NCI-H2196 treated with DMSO at 0.1 percent for 48 hours (cell line): ENCODE measurements around the gene PEPD.

ENCODE experiments used
- DNase-seq: peaks from one replicate; lab custom pipeline; 2025; ENCODE audit not compliant: unreplicated experiment; lab: John Stamatoyannopoulos, UW

Gene PEPD

DNA sequence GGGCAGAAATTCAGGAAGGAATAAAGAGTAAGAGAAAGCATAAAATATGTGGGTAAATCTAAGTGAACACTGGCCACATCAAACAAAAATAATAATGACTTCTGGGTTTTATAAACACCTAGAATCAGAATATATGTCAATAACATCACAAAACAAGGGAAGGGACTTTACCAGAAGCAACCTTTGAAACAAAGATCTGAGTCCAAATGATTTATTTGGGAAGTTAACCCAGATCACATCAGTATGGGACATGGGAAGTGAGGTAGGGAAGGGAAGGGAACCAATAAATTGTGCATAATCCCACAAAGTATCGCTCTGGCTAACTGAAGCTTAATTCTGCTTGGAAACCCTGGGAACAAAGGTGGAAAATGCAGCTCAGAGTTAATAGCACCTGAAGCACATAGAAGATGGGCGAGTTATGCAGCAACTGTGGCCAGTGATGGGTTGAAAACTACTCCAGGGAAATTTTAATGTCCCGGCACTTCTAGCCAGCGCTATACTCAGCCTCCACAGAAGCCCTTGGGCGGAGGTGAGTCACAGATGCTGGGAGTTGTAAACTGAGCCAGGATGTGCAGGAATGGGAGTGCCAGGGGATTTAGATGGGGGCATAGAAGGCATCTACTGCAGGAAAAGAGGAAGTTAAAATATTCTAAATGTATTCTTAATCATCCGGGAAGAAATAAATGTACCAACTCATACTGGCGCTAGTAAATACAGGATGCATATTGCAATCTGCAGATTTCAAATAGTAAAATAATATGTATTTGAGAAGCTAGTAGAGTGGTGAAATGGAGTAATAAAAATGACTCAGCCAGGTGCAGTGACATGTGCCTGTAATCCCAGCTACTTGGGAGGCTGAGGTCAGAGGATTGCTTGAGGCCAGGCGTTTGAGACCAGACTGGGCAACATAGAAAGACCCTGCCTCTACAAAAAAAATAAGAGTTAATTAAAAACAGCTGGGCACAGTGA is 182.3 kb downstream of the PEPD start:
- DNase-seq = no peak
